Mesothelial cell of epicardium (in vitro differentiated cells): Measurements from ENCODE around the gene PTCD1. TPM values are rescaled to one million over a fixed set of nuclear protein-coding genes. Genes with fewer than 3 reads are reported as not detected.
"Not testable (repeated sequence)": the region's sequence is repeated elsewhere in the genome, so short reads cannot be mapped to it uniquely, and the experiment has no call there.

Source experiments
- DNase-seq, 2 experiments: peaks; one replicate each; pipeline ENCODE4 v3.0.0; 2021; ENCODE audit warnings: low spot score in 2 of 2; ENCODE audit not compliant: unreplicated experiment in 2 of 2
- H3K27ac Mint-ChIP-seq: 2 replicates; pipeline ENCODE4 v1.8.0; 2021; ENCODE audit warnings: mixed read lengths
- H3K27me3 Mint-ChIP-seq: 2 replicates; pipeline ENCODE4 v1.8.0; 2021; ENCODE audit warnings: low read depth, mixed read lengths
- H3K36me3 Mint-ChIP-seq: 2 replicates; pipeline ENCODE4 v1.8.0; 2021; ENCODE audit warnings: mixed read lengths
- H3K4me1 Mint-ChIP-seq: 2 replicates; pipeline ENCODE4 v1.8.0; 2021; ENCODE audit warnings: mixed read lengths
- H3K4me3 Mint-ChIP-seq: 2 replicates; pipeline ENCODE4 v1.8.0; 2021; ENCODE audit warnings: mild to moderate bottlenecking, moderate library complexity, mixed read lengths
- H3K9me3 Mint-ChIP-seq: 2 replicates; pipeline ENCODE4 v1.8.0; 2021; ENCODE audit warnings: mixed read lengths
- CTCF ChIP-seq: fragments of 200-600 bp; sonication (generic); IDR thresholded peaks from one replicate; pipeline ENCODE4 v1.5.0; 2021; ENCODE audit warnings: antibody characterized with exemption; ENCODE audit not compliant: unreplicated experiment
- total RNA-seq: library from RNA; stranded (reverse); gene quantifications from 3 replicates; pipeline ENCODE4 v1.2.1, GENCODE V29; 2021

Gene PTCD1
- total RNA-seq, 1 donor from 2014 or later: 12.3 TPM

DNA sequence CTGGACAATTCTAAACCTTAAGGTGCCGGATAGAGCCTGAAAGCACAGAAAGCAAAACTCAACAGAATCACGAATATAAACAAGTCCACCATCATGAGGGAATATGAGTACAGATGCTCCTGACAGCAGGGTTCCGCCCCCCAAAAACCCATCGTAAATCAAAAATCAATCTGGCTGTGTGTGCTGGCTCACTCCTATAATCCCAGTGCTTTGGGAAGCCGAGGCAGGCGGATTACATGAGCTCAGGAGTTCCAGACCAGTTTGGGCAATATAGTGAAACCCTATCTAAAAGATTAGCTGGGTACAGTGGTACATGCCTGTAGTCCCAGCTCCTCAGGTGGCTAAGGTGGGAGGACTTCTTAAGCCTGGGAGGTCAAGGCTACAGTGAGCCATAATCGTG, 17.6 kb downstream of the PTCD1 start:
- Mint-ChIP-seq H3K27ac (no peak overlapping the region), H3K36me3 (peaks cover 23% of the 10 kb centered on the region), H3K4me3 (no peak overlapping the region), H3K9me3 (no peaks in the 10 kb centered on the region), H3K27me3 (no peaks in the 10 kb centered on the region), H3K4me1 (no peaks in the 10 kb centered on the region)
- no peak for TF ChIP-seq CTCF
- no peak for DNase-seq

DNA sequence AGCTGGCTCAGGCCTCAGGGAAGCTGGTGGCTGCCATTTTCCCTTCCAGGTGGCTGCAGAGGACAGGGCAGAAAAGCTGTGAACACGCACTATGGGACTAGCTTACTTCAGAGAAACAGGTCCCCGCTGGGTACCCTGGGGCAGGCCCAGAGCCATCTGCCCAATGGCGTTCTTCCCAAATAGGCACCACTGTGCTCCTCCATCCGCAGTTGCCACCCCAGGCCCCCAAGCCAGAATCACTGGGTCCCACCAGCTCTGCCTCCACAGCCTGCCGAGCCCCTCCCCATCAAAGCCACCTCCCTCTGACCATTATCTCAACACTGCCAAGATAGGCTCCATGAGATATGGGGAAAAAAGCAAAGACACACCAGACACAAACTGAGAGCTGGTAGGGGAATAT, 18.4 kb downstream of the PTCD1 start:
- Mint-ChIP-seq H3K27me3 (no peaks in the 10 kb centered on the region), H3K4me1 (no peaks in the 10 kb centered on the region), H3K4me3 (no peak overlapping the region), H3K27ac (no peak overlapping the region), H3K9me3 (peaks cover under 1% of the 10 kb centered on the region), H3K36me3 (peaks cover 26% of the 10 kb centered on the region)
- DNase-seq: no peak
- TF ChIP-seq CTCF: no peak

- Mint-ChIP-seq H3K36me3 (peaks cover 27% of the 10 kb centered on the region), H3K4me1 (no peaks in the 10 kb centered on the region), H3K27ac (no peak overlapping the region), H3K27me3 (no peaks in the 10 kb centered on the region), H3K9me3 (peaks cover 6% of the 10 kb centered on the region), H3K4me3 (no peak overlapping the region)
- no peak for TF ChIP-seq CTCF
- DNase-seq: no peak
Observed at GRCh38 chr7:99419323-99420021, 19.1 kb downstream of the PTCD1 start.

DNA sequence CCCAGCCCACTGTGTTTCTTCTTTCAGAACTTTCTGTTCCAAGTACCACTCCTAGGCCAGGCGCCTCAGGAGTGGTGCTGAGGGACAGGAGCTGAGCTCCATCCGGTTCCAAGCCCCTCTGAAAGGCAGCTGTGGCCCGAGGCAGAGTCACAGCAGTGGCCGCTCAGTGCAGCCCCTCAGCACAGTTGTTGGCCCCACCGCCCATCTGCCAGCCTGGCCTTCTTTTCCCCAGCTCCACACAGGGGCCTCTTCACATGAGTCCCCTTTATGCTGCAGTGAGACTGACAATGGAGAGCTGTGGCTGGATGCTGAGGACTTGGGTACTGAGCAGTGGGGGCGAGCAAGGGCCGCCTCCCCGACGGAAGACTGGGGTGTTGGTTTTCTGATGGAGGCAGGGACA, 20.3 kb downstream of the PTCD1 start:
- Mint-ChIP-seq H3K9me3 (peaks cover 6% of the 10 kb centered on the region), H3K4me1 (no peaks in the 10 kb centered on the region), H3K27me3 (no peaks in the 10 kb centered on the region), H3K36me3 (peaks cover 29% of the 10 kb centered on the region), H3K4me3 (no peak overlapping the region), H3K27ac (no peak overlapping the region)
- TF ChIP-seq CTCF: no peak
- no peak for DNase-seq

DNA sequence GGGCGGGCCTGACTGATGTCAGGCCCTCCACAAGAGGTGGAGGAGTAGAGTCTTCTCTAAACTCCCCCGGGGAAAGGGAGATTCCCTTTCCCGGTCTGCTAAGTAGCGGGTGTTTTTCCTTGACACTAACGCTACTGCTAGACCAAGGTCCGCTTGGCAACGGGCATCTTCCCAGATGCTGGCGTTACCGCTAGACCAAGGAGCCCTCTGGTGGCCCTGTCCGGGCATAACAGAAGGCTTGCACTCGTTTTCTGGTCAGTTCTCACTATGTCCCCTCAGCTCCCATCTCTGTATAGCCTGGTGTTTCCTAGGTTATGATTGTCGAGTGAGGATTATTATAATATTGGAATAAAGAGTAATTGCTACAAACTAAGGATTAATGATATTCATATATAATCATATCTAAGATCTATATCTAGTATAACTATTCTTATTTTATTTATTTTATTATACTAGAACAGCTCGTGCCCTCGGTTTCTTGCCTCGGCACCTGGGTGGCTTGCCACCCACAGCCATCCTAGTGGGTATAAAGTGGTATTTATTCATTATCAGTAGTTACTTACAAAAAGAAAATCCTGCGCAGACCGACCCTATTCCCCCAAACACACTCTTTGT, 23.0 kb downstream of the PTCD1 start:
- not testable (repeated sequence) for H3K4me1 Mint-ChIP-seq, H3K27ac Mint-ChIP-seq, H3K4me3 Mint-ChIP-seq, H3K9me3 Mint-ChIP-seq, H3K27me3 Mint-ChIP-seq
- DNase-seq: peak in 1 of 2 experiments; percentile 49
- peaks cover 40% of the 10 kb centered on the region for H3K36me3 Mint-ChIP-seq

GRCh38 chr7:99410635-99411034, 28.0 kb downstream of the PTCD1 start:
- Mint-ChIP-seq H3K27me3 (no peaks in the 10 kb centered on the region), H3K4me3 (peak overlapping the region; percentile 95), H3K36me3 (peaks cover 23% of the 10 kb centered on the region), H3K4me1 (peaks cover 22% of the 10 kb centered on the region), H3K27ac (peak overlapping the region; percentile 70), H3K9me3 (peaks cover 6% of the 10 kb centered on the region)
- no peak for TF ChIP-seq CTCF
- no peak for DNase-seq
